Natural killer cell treated with Interleukin-12 subunit alpha and Interleukin-12 subunit beta and Interleukin-15 and Interleukin-18, amount 100 ng/mL, for 72 hours (primary cell): ENCODE data around the gene RAB36. TPM values are rescaled to one million over a fixed set of nuclear protein-coding genes. Genes with fewer than 3 reads are reported as not detected.

Experiments
- ATAC-seq, 2 donors: fragments of 150-1000 bp; cut with Tn5 transposase in 1 of 2; sonication (Bioruptor Pico), chemical (Tn5 transposase) in 1 of 2; 2 replicates each; pipeline ENCODE4 v1.10.0; 2021
- DNase-seq: peaks from one replicate; pipeline ENCODE4 v3.0.0; 2022; ENCODE audit warnings: low spot score
- H3K27ac Mint-ChIP-seq, 2 donors: 1 replicate in 1 of 2; 2 replicates in 1 of 2; pipeline ENCODE4 v1.8.0; 2022; ENCODE audit warnings: mixed read lengths in 2 of 2, mild to moderate bottlenecking in 1 of 2, moderate library complexity in 1 of 2
- H3K27me3 Mint-ChIP-seq, 2 donors: 1 replicate in 1 of 2; 2 replicates in 1 of 2; pipeline ENCODE4 v1.8.0; 2022; ENCODE audit warnings: mixed read lengths in 2 of 2
- H3K36me3 Mint-ChIP-seq: one replicate; pipeline ENCODE4 v1.8.0; 2022; ENCODE audit warnings: mixed read lengths
- H3K4me1 Mint-ChIP-seq, 2 donors: 1 replicate in 1 of 2; 2 replicates in 1 of 2; pipeline ENCODE4 v1.8.0; 2022; ENCODE audit warnings: low read depth in 2 of 2, mixed read lengths in 2 of 2, mild to moderate bottlenecking in 1 of 2
- H3K4me3 Mint-ChIP-seq: one replicate; pipeline ENCODE4 v1.8.0; 2022; ENCODE audit warnings: mixed read lengths
- H3K9me3 Mint-ChIP-seq: 2 replicates; pipeline ENCODE4 v1.8.0; 2022; ENCODE audit warnings: mixed read lengths
- total RNA-seq, 2 donors: library from RNA; stranded (reverse); gene quantifications; one replicate each; pipeline ENCODE4 v1.2.3, GENCODE V29; 2022

Gene RAB36
- total RNA-seq, 2 donors from 2014 or later: 2.1 to 2.7 TPM

DNA sequence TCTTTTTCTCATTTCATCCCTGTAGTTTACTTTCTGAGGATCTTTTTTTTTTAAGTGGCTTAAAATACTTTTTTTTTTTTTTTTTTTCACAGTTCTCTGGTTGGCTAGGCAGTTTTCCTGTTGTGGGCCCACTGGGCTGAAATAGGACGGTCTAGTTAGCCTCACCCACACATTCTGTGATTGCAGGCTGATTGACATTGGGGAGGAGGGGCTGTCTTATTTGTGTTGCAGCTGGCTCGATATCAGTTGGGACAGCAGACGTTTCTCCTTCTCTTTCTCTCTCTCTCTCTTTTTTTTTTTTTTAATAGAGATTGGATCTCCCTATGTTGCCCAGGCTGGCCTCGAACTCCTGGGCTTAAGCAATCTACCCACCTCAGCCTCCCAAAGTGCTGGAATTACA lies 41.9 kb downstream of the RAB36 start:
- Mint-ChIP-seq H3K4me1 (peaks cover 64 to 65% of the 10 kb centered on the region in 2 donors), H3K36me3 (no peaks in the 10 kb centered on the region), H3K9me3 (no peaks in the 10 kb centered on the region), H3K4me3 (no peak overlapping the region), H3K27me3 (no peaks in the 10 kb centered on the region), H3K27ac (peak overlapping the region; percentile 77 to 97)
- no peak for DNase-seq
- ATAC-seq: no peak

- no peak for ATAC-seq
- no peaks in the 10 kb centered on the region for H3K36me3 Mint-ChIP-seq
- H3K27ac Mint-ChIP-seq: peak overlapping the region; percentile 77 to 97
- no peaks in the 10 kb centered on the region for H3K9me3 Mint-ChIP-seq
- peaks cover 58 to 64% of the 10 kb centered on the region in 2 donors for H3K4me1 Mint-ChIP-seq
- no peaks in the 10 kb centered on the region for H3K27me3 Mint-ChIP-seq
- H3K4me3 Mint-ChIP-seq: no peak overlapping the region
- no peak for DNase-seq
These were observed 42.8 kb downstream of the RAB36 start for GRCh38 chr22:23187871-23188700.

DNA sequence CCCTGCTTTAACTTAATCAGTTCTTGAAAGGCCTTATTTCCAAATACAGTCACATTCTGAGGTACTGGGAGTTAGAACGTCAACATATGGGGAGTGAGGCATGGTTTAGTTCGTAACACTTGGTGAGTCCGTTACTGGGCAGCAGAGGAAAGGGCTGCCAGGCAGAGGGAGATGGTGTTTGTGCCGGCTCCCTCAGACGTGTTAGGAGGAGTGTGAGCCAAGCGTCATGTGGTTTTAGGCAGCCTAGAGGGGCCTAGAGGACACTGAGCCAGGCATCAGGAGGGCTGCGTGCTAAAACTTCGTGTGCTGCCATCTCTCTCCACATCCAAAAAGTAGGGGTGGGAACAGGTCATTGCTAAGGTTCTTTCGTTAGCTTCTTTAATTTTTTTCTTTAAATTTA lies 45.2 kb downstream of the RAB36 start:
- H3K4me1 Mint-ChIP-seq: peaks cover 40 to 52% of the 10 kb centered on the region in 2 donors
- H3K4me3 Mint-ChIP-seq: no peak overlapping the region
- no peaks in the 10 kb centered on the region for H3K36me3 Mint-ChIP-seq
- no peak for DNase-seq
- no peaks in the 10 kb centered on the region for H3K9me3 Mint-ChIP-seq
- peak overlapping the region in 1 of 2 donors; percentile 72 for H3K27ac Mint-ChIP-seq
- no peak for ATAC-seq
- no peaks in the 10 kb centered on the region for H3K27me3 Mint-ChIP-seq

DNA sequence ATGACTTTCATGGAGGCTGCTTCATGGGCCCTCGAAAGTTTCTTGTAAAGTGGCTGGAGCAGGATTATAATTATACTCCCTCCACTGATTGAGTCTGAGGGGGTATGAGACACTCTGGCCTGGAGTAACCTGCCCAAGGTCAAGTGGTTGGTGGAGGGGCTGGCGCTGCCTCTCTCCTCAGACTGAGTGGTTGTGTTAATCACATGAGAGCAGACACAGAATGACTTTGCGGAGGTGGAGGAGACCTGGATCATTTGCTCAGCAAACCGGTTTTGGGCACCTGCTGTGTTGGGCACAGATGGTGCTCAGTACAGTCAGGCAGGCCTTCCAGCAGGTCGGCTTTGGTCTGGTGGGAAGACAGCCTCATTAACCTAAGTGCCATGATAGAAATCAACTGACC lies 46.9 kb downstream of the RAB36 start:
- Mint-ChIP-seq H3K36me3 (no peaks in the 10 kb centered on the region), H3K9me3 (no peaks in the 10 kb centered on the region), H3K27me3 (no peaks in the 10 kb centered on the region), H3K4me3 (no peak overlapping the region), H3K4me1 (peaks cover 27 to 45% of the 10 kb centered on the region in 2 donors), H3K27ac (peak overlapping the region in 1 of 2 donors; percentile 24)
- ATAC-seq (no peak), DNase-seq (no peak)

- no peak overlapping the region for H3K27ac Mint-ChIP-seq
- peak in 1 of 2 donors; percentile 43 for ATAC-seq
- no peaks in the 10 kb centered on the region for H3K36me3 Mint-ChIP-seq
- H3K4me1 Mint-ChIP-seq: peaks cover 24 to 46% of the 10 kb centered on the region in 2 donors
- no peak for DNase-seq
- no peaks in the 10 kb centered on the region for H3K27me3 Mint-ChIP-seq
- H3K9me3 Mint-ChIP-seq: no peaks in the 10 kb centered on the region
- H3K4me3 Mint-ChIP-seq: no peak overlapping the region
These were observed 47.3 kb downstream of the RAB36 start for GRCh38 chr22:23192558-23192957.

- Mint-ChIP-seq H3K4me1 (peaks cover 22 to 46% of the 10 kb centered on the region in 2 donors), H3K27ac (peak overlapping the region in 1 of 2 donors; percentile 37), H3K9me3 (no peaks in the 10 kb centered on the region), H3K4me3 (no peak overlapping the region), H3K36me3 (no peaks in the 10 kb centered on the region), H3K27me3 (no peaks in the 10 kb centered on the region)
- DNase-seq (no peak), ATAC-seq (no peak)
These were observed 48.0 kb downstream of the RAB36 start for GRCh38 chr22:23193196-23193827.

GRCh38 chr22:23193882-23194281 lies 48.6 kb downstream of the RAB36 start:
- ATAC-seq (no peak), DNase-seq (no peak)
- Mint-ChIP-seq H3K4me3 (no peak overlapping the region), H3K27ac (no peak overlapping the region), H3K9me3 (no peaks in the 10 kb centered on the region), H3K36me3 (no peaks in the 10 kb centered on the region), H3K27me3 (no peaks in the 10 kb centered on the region), H3K4me1 (peaks cover 22 to 51% of the 10 kb centered on the region in 2 donors)

- Mint-ChIP-seq H3K4me3 (no peak overlapping the region), H3K27me3 (no peaks in the 10 kb centered on the region), H3K27ac (no peak overlapping the region), H3K4me1 (peaks cover 13 to 46% of the 10 kb centered on the region in 2 donors), H3K36me3 (no peaks in the 10 kb centered on the region), H3K9me3 (no peaks in the 10 kb centered on the region)
- DNase-seq (no peak), ATAC-seq (no peak)
These were observed 50.9 kb downstream of the RAB36 start for GRCh38 chr22:23196165-23196564.

GRCh38 chr22:23197836-23198235 lies 52.6 kb downstream of the RAB36 start:
- H3K27me3 Mint-ChIP-seq: no peaks in the 10 kb centered on the region
- no peaks in the 10 kb centered on the region for H3K9me3 Mint-ChIP-seq
- no peak overlapping the region for H3K4me3 Mint-ChIP-seq
- peaks cover 10 to 35% of the 10 kb centered on the region in 2 donors for H3K4me1 Mint-ChIP-seq
- H3K27ac Mint-ChIP-seq: peak overlapping the region in 1 of 2 donors; percentile 10
- DNase-seq (no peak), ATAC-seq (no peak)
- no peaks in the 10 kb centered on the region for H3K36me3 Mint-ChIP-seq

DNA sequence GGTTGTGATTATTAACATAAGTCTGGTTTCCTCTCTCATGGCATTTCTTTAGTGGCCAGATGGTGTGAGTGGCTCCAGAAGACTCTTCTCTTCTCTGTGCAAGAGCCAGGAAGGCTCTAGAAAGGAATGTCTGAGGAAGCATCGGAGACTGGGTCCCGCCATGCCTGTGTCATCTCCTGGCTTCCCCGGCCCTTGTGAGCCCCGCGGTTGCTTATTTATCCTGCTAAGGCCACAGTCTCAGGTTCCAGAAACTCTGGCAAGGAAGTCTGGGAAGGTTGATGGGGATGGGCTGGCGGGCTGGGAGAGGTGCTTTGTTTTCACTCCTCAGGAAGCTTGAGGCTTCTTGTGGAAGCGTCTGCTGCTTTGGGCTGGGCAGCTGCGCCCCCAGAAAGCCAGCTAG lies 53.9 kb downstream of the RAB36 start:
- no peak for DNase-seq
- H3K27ac Mint-ChIP-seq: no peak overlapping the region
- no peaks in the 10 kb centered on the region for H3K27me3 Mint-ChIP-seq
- no peaks in the 10 kb centered on the region for H3K36me3 Mint-ChIP-seq
- H3K9me3 Mint-ChIP-seq: no peaks in the 10 kb centered on the region
- ATAC-seq: no peak
- no peak overlapping the region for H3K4me3 Mint-ChIP-seq
- peaks cover 10 to 34% of the 10 kb centered on the region in 2 donors for H3K4me1 Mint-ChIP-seq

DNA sequence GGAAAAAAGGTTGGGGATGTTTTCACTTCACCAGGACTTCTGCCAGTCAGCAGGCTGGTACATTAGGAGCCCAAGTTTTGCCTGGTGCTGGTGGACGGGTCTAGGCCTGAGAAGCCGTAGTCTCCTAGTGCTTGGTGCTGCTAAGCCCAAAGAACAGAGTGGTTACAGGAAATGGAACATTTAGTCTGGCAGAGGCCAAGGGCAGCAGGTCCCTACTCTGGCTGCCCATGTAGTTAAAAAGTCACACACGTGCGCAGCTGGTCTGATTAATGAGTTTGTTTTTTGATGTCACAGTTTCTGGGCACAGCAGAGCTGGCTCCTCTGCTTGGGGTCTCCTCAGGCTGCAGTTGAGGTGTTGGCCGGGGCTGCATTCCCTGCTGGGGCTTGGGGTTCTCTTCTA lies 55.6 kb downstream of the RAB36 start:
- H3K4me3 Mint-ChIP-seq: no peak overlapping the region
- H3K36me3 Mint-ChIP-seq: no peaks in the 10 kb centered on the region
- ATAC-seq (no peak), DNase-seq (no peak)
- no peak overlapping the region for H3K27ac Mint-ChIP-seq
- H3K27me3 Mint-ChIP-seq: no peaks in the 10 kb centered on the region
- H3K9me3 Mint-ChIP-seq: no peaks in the 10 kb centered on the region
- peaks cover 10 to 33% of the 10 kb centered on the region in 2 donors for H3K4me1 Mint-ChIP-seq

- ATAC-seq (no peak), DNase-seq (no peak)
- H3K27ac Mint-ChIP-seq: peak overlapping the region in 1 of 2 donors; percentile 64
- H3K4me1 Mint-ChIP-seq: peaks cover 16 to 32% of the 10 kb centered on the region in 2 donors
- H3K4me3 Mint-ChIP-seq: no peak overlapping the region
- peaks cover 7% of the 10 kb centered on the region for H3K36me3 Mint-ChIP-seq
- no peaks in the 10 kb centered on the region for H3K9me3 Mint-ChIP-seq
- no peaks in the 10 kb centered on the region for H3K27me3 Mint-ChIP-seq
These were observed 57.7 kb downstream of the RAB36 start for GRCh38 chr22:23202812-23203451.

DNA sequence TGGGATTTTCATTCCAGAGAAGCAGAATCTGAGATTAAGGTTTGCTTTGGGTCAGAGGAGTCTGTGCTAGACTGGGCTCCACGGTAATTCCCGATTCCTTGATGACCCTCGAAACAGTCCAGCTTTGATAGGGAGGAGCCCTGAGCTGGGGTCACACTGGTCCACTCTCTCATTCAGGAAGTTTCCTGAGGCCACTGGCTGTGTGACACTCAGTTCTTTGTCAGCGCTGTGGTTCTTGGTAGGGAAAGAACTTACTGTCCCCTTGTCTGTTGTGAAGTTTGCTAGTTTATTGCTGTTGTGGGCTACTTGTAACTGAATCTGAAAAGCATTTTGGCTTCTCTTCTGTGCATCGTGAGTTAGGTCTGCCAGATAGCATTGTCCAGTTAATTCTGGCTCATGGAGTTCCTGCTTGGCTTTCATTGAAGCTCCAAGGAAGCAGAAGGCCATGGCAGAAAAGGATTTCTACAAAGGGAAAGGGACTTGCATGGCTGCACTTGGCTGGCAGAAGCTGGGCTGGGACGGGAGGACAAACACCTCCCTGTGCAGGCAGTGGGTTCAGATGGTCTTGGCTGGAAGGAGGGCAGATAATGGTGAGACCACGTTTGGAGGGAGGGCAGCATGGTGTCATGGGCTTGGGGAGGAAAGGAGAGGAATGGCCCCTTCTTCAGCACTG lies 58.3 kb downstream of the RAB36 start:
- DNase-seq (no peak), ATAC-seq (no peak)
- Mint-ChIP-seq H3K4me3 (no peak overlapping the region), H3K9me3 (no peaks in the 10 kb centered on the region), H3K27me3 (no peaks in the 10 kb centered on the region), H3K4me1 (peaks cover 16 to 28% of the 10 kb centered on the region in 2 donors), H3K36me3 (peaks cover 7% of the 10 kb centered on the region), H3K27ac (peak overlapping the region in 1 of 2 donors; percentile 64)
